ENCODE measurements around the gene OCEL1.
"Not testable (repeated sequence)": the region's sequence is repeated elsewhere in the genome, so short reads cannot be mapped to it uniquely, and the experiment has no call there.

The OCEL1 gene, protein sequence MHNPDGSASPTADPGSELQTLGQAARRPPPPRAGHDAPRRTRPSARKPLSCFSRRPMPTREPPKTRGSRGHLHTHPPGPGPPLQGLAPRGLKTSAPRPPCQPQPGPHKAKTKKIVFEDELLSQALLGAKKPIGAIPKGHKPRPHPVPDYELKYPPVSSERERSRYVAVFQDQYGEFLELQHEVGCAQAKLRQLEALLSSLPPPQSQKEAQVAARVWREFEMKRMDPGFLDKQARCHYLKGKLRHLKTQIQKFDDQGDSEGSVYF

DNA sequence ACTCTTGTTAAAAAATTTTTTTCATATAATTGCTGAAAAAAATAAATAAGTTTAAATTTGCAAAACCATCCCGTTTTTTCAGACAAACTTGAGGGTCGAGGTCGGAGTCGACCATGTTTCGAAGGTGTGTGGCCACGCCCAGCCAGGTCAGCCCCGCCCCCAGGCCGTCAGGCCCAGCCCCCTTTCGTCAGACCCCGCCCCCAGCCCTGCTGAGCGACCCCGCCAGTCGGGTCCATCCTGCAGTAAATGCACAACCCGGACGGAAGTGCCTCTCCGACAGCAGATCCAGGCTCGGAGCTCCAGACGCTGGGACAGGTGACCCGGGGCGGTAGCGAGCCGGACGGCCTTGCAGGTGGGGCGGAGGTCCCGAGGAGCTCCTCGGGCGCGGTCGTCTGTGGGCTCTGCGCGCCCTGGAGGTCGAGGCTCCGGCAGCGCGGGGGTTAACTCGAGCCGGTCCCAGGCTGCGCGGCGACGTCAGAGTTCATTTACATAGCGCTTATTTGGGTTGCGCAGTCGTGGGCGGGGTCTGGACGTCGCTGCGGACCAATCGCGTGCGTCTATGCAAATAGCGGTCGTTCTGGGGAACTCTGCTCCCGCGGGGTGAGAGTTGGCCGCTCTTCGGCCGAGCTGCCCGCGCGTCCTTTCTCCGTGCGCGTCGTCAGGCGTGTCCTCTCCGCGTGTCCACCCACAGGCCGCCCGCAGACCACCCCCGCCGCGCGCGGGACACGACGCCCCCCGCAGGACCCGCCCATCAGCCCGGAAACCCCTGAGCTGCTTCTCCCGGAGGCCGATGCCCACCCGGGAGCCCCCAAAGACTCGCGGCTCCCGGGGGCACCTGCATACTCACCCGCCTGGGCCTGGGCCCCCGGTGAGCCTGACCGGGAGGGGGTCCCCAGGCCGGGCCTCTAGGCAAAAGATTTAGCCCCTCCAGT lies at the start of gene OCEL1:
Gene OCEL1, plus strand, starts transcription at position 225 of the 932 bp plus-strand sequence. Its CDS starts 22 bp downstream, at position 247.
- DNase-seq = peak; percentile 97 to 99

GRCh38 chr19:17178291-17178690 lies 47.7 kb upstream of the OCEL1 start:
- no peak for DNase-seq

DNA sequence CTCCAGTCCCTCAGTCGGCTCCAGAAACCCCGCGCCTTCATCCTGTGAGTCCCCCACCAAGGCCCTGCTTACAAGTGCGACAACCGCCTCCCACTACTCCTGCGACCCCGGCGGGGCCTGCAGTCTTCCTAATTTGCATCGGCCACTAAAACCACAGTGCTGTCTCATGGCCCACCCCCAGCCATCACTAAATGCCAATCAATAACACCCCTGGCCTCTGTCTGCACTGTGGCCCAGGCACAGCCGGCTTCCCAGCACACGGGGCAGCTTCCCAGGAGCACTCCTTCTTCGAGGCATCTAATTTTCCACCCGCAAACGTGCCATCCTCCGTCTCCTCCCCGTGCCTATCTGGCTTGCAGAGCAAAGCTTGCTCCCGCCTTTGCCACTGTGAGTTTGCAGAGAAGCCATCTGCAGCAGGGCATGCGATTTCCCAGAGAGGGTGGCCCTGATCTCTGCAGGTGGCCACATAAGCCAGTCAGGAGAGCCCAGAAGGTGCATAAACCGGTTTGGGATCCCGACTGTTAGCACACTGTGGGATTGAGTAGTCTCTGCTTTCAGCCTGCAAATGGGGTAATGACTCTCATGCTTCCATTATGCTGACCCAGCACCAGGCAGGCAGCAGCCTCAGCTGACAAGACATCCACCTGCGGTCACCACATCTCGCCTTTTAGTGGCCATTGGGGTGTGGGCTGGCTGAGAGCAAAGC lies 44.9 kb upstream of the OCEL1 start:
- no peak for DNase-seq

- DNase-seq = no peak
Observed at GRCh38 chr19:17183271-17183761, 42.7 kb upstream of the OCEL1 start.

DNA sequence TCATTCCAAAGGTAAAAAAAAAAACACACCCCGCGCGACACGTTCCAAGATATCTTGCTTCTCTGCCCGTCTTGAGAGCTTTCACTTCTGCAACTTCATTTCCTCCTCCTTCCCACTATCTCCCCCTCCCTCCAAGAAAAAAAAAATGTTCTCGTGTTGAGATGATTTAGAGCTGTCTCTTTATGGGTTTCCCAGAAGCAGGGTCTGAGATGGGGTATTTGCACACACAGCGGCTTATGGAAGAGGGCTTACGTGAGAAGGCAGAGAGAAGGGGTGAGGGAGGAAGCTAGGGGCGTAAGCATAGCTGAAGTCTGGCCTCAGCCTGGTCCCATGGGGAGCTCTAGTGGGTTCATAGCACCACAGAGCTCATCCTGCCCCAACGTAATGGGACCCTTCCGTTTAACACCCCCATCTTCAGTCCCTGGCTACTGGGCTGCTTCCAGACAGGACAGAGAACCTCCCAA lies 42.1 kb upstream of the OCEL1 start:
- DNase-seq = peak in 1 of 2 donors; percentile 7

DNA sequence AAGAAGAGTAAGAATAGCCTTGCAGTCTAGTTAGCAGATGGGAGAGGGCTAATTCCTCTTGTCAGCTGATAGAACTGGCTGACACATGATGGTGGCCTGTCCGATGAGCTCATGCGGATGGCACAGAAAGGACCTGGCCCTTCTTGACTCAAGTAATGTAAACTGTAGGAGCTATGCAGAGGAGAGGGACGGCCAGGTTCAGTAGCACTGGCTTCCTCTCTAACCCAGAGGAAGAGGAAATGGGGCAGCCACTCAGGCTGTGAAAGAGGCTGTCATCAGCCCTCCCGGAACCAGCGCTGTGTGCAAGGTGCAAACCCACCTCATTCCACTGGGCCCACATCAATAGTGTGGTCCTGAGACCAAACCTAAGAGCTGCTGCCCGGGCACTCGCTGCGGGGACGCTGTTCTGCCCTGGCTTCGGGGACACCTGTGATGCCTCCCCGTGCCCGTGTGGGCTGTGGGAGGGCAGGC lies 41.6 kb upstream of the OCEL1 start:
- no peak for DNase-seq

DNA sequence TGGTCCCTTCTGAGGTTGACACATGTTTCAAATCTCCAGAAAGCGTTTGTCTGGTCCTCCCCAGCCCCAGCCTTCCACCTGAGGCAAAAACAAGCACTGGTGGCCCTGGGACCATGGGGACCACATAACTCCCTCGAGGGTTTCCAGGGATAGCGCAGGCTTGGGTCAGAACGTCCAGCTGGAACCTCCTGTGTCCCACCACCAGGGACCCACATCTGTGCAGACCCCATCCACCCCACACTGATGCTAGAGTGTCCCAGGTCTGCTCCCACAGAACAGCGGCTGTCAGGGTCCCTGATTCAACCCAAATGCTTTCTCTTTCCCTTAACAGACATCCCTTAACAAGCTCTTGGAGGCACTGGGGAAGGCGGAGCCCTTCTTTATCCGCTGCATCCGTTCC lies 40.4 kb upstream of the OCEL1 start:
- DNase-seq = no peak

- DNase-seq = not testable (repeated sequence)
Observed at GRCh38 chr19:17191736-17192135, 34.3 kb upstream of the OCEL1 start.

GRCh38 chr19:17192751-17193150 lies 33.3 kb upstream of the OCEL1 start:
- DNase-seq = no peak

GRCh38 chr19:17194608-17195007 lies 31.4 kb upstream of the OCEL1 start:
- no peak for DNase-seq

DNA sequence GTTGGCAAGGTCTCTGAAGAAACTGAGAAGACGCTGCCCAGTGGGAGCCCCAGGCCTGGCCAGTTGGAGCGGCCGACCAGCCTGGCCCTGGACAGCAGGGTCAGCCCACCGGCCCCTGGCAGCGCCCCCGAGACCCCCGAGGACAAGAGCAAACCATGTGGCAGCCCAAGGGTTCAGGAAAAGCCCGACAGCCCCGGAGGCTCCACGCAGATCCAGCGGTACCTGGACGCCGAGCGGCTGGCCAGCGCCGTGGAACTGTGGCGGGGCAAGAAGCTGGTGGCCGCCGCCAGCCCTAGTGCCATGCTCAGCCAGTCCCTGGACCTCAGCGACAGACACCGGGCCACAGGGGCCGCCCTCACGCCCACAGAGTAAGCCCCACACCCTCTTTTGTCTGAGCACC lies 30.9 kb upstream of the OCEL1 start:
- no peak for DNase-seq

GRCh38 chr19:17196610-17197009 lies 29.4 kb upstream of the OCEL1 start:
- no peak for DNase-seq

- no peak for DNase-seq
Observed at GRCh38 chr19:17197666-17198065, 28.4 kb upstream of the OCEL1 start.

DNA sequence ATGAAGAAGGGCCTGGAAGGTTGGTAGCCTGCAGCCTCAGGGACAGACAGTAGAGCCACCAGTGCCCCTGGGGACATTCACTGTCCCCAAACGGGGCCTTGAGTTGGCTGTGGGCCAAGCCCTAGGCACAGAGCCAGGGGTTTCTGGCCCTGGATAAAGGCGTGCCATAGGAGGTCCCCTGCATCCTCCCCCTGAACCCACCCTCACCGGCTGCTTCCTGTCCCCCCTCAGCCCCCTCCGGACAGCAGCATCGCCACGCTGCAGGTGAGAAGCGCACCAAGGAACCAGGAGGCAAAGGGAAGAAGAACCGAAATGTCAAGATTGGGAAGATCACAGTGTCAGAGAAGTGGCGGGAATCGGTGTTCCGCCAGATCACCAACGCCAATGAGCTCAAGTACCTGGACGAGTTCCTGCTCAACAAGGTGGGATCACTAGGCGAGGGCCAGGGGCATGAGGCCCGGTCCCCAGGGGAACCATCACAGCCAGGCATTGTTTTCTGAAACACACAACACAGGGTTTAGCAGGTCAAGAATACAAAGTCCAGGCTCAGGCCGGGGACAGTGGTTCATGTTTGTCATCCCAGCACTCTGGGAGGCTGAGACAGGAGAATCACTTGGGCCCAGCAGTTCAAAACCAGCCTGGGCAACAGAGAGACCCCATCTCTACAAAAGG lies 25.5 kb upstream of the OCEL1 start:
- no peak for DNase-seq

DNA sequence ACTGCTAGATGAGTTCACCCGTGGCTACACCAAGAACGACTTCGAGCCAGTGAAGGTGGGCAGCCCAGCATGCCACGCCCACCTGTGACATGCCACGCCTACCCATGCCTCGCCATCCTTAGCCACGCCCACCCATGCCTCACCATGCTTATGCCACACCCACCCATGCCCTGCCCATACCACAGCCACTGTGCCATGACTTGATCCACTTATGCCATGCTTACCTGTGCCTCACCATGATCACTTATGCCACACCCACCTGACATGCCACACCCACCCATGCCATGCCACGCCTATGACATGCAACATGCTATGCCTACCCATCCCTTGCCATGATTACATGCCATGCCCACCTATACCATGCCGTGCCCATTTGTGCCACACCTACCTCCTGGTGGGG lies 23.8 kb upstream of the OCEL1 start:
- DNase-seq = no peak

DNA sequence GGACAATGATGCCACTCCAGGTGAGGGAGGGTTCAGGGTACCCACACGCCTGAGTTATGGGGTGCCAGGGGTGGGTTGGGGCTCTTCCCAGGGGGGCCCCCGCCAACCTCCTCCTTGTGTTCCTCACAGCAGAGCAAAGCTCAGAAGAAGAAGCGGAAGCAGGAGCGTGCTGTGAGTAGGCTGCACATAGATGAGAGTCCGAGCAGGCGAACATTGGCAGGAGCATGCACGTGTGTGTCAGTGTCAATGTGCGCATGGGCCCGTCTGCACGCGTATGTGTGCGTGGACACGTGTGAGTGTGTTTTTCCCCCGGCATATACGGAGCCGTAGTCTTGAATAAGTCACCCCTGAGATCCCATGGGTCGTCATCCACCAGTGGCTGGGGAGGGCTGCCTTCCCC lies 23.3 kb upstream of the OCEL1 start:
- DNase-seq = no peak

GRCh38 chr19:17205237-17206140 lies 20.5 kb upstream of the OCEL1 start:
- DNase-seq = peak in 1 of 2 donors; percentile 29

DNA sequence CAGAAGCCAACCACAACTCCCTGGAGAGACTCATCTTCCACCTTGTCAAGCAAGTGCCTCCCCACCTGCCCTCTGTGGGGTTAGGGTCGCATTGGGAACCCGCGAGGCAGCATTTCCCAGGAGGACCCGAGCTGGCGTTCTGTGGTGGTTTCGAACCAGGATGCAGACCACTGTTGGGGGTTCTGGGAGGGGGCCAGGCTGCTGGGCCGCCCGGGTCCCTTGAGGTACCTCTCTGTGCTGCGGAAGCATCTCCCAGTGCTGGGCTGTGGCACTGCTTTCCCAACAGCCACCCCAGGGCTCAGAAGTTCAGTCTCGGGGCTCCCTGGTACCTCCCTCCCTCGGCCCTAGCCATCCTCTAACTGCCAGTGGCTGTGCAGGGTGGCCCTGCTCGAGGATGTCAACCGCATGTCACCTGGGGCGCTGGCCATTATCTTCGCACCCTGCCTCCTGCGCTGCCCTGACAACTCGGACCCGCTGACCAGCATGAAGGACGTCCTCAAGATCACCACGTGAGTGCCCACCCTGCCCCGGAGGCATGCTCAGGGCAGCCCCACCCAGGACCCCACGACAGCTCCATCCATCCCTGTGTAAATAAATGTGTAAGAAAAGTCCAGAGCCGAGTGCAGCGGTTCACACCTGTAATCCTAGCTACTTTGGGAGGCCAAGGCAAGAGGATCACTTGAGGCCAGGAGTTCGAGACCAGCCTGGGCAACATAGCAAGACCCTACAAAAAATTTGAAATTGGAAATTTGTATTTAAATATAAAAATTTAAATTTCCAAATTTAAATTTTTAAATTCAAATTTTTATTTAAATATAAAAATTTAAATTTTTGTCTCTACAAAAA lies 19.1 kb upstream of the OCEL1 start:
- DNase-seq = no peak

DNA sequence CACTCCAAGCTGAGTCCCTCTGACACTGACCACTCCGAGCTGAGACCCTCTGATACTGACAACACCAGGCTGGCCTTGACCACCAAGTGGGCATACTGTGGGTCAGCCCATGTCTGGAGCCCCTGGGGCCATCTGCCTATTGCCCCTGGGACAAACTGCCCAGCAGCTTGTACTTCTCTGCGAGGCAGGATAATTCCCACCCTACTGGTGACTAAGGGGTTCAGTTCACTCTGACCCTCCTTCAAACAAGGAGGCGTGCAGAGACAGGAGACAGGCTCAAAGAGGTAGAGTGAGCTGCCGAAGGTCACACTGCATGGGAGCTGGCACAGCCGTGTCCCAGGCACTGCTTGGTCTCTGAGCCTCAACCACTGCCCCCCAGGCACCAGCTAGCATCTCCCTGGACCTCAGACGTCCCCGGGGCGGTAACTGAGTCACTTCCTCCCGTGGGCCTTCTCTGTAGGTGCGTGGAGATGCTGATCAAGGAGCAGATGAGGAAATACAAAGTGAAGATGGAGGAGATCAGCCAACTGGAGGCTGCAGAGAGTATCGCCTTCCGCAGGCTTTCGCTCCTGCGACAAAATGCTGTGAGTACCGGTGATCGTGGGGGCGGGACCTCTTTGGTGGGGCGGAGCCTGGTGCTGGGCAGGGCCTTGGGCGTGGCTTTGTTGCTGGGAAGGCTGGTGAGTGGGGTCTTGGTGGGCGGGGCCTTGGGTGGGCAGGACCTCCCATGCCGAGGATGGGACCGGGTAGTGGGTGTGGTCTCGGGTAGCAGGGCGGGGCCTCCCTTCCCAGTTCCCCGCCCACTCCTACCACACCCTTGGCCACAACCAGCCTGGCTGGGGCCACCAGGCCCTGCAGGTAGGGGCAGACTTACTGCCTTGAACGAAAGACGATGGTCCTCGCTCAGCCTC lies 16.6 kb upstream of the OCEL1 start:
- no peak for DNase-seq
